Right atrium auricular region (tissue), 2 donors: ENCODE data around the gene HES2. TPM values are rescaled to one million over a fixed set of nuclear protein-coding genes. Genes with fewer than 3 reads are reported as not detected.
"Not testable (repeated sequence)": the region's sequence is repeated elsewhere in the genome, so short reads cannot be mapped to it uniquely, and the experiment has no call there.

Experiments used
- DNase-seq: peaks from one replicate; pipeline ENCODE4 v3.0.0-alpha.2; 2019; ENCODE audit warnings: low spot score
- H3K27ac ChIP-seq, 2 donors: fragments of 200-600 bp; sonication (generic); 1 replicate in 1 of 2; 2 replicates in 1 of 2; pipeline ENCODE4 v1.5.1; 2016 to 2019
- H3K27me3 ChIP-seq, 2 donors: fragments of 200-600 bp; sonication (generic); one replicate each; pipeline versions ENCODE4 v1.5.1 to v1.6.0; 2017 to 2019
- H3K36me3 ChIP-seq: fragments of 200-600 bp; sonication (generic); one replicate; pipeline ENCODE4 v1.5.1; 2016
- H3K4me1 ChIP-seq, 2 donors: fragments of 200-600 bp; sonication (generic); one replicate each; pipeline versions ENCODE4 v1.5.1 to v1.6.0; 2017 to 2019
- H3K4me3 ChIP-seq, 2 donors: fragments of 200-600 bp; sonication (generic); 1 replicate in 1 of 2; 2 replicates in 1 of 2; pipeline ENCODE4 v1.5.1; 2017 to 2019; ENCODE audit warnings: mild to moderate bottlenecking in 1 of 2, moderate library complexity in 1 of 2
- H3K9me3 ChIP-seq, 2 donors: fragments of 200-600 bp; sonication (generic); one replicate each; pipeline ENCODE4 v1.5.1; 2019
- total RNA-seq, 2 donors: library from RNA; depleted of rRNA; stranded (reverse); fragments of >200 nt; gene quantifications; one replicate each; pipeline ENCODE4 v1.1.0, GENCODE V29; 2016
- TF ChIP-seq, protein P1 (sequence below), 2 donors: fragments of 200-600 bp; sonication (generic); IDR thresholded peaks; one replicate each; pipeline ENCODE4 v1.5.1; 2019; ENCODE audit warnings: antibody characterized with exemption in 2 of 2

The HES2 gene
- total RNA-seq, 2 donors from 2014 or later, result not detected

DNA sequence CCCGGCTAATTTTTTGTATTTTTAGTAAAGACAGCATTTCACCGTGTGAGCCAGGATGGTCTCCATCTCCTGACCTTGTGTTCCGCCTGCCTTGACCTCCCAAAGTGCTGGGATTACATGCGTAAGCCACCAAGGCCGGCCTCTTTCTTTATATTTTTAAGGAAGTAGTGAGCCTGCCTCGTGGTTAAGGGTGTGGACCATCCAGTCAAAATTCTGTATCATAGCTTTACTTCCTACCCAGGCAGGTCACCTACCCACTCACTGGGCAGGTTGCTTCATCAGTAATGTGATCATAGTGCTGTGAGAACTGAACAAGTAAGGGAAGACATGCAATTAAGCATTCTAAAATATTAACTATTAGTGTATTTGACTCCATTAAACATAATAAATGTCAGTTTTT lies 18.0 kb downstream of the HES2 start:
- TF ChIP-seq, protein P1, sequence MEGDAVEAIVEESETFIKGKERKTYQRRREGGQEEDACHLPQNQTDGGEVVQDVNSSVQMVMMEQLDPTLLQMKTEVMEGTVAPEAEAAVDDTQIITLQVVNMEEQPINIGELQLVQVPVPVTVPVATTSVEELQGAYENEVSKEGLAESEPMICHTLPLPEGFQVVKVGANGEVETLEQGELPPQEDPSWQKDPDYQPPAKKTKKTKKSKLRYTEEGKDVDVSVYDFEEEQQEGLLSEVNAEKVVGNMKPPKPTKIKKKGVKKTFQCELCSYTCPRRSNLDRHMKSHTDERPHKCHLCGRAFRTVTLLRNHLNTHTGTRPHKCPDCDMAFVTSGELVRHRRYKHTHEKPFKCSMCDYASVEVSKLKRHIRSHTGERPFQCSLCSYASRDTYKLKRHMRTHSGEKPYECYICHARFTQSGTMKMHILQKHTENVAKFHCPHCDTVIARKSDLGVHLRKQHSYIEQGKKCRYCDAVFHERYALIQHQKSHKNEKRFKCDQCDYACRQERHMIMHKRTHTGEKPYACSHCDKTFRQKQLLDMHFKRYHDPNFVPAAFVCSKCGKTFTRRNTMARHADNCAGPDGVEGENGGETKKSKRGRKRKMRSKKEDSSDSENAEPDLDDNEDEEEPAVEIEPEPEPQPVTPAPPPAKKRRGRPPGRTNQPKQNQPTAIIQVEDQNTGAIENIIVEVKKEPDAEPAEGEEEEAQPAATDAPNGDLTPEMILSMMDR (IDR thresholded peaks at IDR 0.05), result no peak

DNA sequence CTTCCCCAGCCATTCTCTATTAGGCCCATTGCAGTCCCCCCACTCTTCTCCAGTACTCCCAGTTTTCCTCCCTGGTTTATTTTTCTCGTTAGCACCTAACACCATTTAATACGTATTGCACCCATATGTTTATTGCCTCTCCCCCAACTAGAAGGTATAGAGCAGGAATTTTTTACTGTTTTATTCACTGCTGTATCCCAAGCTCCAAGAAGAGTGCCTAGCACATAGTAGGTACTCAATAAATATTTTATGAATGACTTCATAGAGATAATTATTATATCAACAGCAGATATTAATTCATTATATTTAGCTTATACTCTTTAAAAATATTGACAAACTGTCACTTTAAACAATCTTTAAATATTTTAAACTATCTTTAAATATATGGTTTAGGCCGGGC lies 20.4 kb downstream of the HES2 start:
- H3K4me1 ChIP-seq, result peaks cover 0 to under 1% of the 10 kb centered on the region in 2 donors
- no peaks in the 10 kb centered on the region for H3K36me3 ChIP-seq
- TF ChIP-seq, protein P1 (IDR thresholded peaks at IDR 0.05), result no peak
- no peak overlapping the region for H3K27ac ChIP-seq
- H3K27me3 ChIP-seq, result no peaks in the 10 kb centered on the region
- no peak for DNase-seq
- no peak overlapping the region for H3K4me3 ChIP-seq
- H3K9me3 ChIP-seq, result no peaks in the 10 kb centered on the region

More for the DNA sequence above, 18.0 kb downstream of the HES2 start:
- no peaks in the 10 kb centered on the region for H3K27me3 ChIP-seq
- no peak for DNase-seq
- H3K4me3 ChIP-seq, result no peak overlapping the region
- H3K27ac ChIP-seq, result no peak overlapping the region
- no peaks in the 10 kb centered on the region for H3K36me3 ChIP-seq
- no peaks in the 10 kb centered on the region for H3K4me1 ChIP-seq
- no peaks in the 10 kb centered on the region for H3K9me3 ChIP-seq

DNA sequence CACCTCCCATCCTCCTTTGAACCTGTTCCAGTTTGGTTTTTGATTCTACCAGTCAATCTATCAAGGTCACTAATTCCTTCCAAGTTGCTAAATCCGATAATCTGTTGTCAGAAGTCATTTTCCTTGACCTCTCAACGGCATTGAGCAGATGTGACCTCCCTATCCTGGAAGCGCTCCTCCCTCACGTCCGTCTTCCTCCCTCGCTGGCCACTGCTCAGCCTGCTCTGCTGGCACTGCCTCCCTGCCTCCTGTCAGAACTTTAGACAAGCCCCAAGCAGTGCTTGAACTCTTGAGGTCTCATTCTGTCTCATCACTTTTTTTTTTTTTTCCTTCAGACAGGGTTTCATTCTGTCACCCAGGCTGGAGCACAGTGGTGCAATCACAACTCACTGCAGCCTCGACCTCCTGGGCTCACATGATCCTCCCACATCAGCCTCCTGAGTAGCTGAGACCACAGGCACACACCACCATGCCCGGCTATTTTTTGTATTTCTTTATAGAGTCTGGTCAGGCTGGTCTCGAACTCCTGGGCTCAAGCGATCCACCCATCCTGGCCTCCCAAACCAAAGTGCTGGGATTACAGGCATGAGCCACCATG lies 21.8 kb downstream of the HES2 start:
- DNase-seq, result no peak
- H3K4me3 ChIP-seq, result no peak overlapping the region
- TF ChIP-seq, protein P1 (IDR thresholded peaks at IDR 0.05), result no peak
- no peak overlapping the region for H3K27ac ChIP-seq
- no peaks in the 10 kb centered on the region for H3K27me3 ChIP-seq
- H3K9me3 ChIP-seq, result no peaks in the 10 kb centered on the region
- peaks cover 0 to 5% of the 10 kb centered on the region in 2 donors for H3K4me1 ChIP-seq
- H3K36me3 ChIP-seq, result no peaks in the 10 kb centered on the region

DNA sequence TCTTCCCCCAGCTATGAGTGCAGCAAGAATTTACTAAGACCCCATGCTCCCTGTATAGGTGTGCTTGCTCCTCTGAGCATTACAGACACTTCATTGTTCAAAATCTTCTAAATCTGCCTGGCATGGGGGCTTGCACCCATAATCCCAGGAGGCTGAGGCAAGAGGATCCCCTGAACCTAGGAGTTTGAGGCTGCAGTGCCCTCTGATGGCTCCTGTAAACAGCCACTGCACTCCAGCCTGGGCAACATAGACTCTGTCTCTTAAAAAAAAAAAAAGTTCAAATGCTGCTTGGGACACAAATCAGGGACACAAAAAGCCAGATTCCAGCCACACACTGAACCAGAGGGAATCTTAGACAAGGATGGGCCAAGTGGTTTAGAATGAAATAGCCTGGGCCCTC lies 22.7 kb downstream of the HES2 start:
- no peak overlapping the region for H3K4me3 ChIP-seq
- H3K27me3 ChIP-seq, result no peaks in the 10 kb centered on the region
- H3K9me3 ChIP-seq, result no peaks in the 10 kb centered on the region
- no peak overlapping the region for H3K27ac ChIP-seq
- H3K4me1 ChIP-seq, result peaks cover 0 to 14% of the 10 kb centered on the region in 2 donors
- no peak for DNase-seq
- TF ChIP-seq, protein P1 (IDR thresholded peaks at IDR 0.05), result no peak
- no peaks in the 10 kb centered on the region for H3K36me3 ChIP-seq

DNA sequence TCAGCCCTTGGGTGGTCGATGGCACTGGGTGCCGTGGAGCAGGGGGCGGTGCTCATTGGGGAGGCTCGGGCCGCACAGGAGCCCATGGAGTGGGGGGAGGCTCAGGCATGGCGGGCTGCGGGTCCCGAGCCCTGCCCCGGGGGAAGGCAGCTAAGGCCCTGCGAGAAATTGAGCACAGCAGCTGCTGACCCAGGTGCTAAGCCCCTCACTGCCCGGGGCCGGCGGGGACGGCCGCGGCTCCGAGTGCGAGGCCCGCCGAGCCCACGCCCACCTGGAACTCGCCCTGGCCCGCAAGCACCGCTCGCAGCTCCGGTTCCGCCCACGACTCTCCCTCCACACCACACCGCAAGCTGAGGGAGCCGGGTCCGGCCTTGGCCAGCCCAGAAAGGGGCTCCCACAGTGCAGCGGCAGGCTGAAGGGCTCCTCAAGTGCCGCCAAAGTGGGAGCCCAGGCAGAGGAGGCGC lies 23.9 kb downstream of the HES2 start:
- not testable (repeated sequence) for H3K27ac ChIP-seq, H3K9me3 ChIP-seq, DNase-seq, H3K27me3 ChIP-seq, H3K36me3 ChIP-seq, H3K4me3 ChIP-seq
- peaks cover 0 to 18% of the 10 kb centered on the region in 2 donors for H3K4me1 ChIP-seq

DNA sequence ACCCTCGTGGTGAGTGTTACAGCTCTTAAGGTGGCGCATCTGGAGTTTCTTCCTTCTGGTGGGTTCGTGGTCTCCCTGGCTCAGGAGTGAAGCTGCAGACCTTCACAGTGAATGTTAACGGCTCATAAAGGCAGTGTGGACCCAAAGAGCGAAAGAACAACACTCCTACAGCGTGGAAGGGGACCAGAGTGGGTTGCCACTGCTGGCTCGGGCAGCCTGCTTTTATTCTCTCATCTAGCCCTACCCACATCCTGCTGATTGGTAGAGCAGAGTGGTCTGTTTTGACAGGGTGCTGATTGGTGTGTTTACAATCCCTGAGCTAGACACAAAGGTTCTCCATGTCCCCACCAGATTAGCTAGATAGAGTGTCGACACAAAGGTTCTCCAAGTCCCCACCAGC lies 24.6 kb downstream of the HES2 start:
- not testable (repeated sequence) for DNase-seq, H3K4me3 ChIP-seq, H3K36me3 ChIP-seq, H3K9me3 ChIP-seq, H3K27me3 ChIP-seq, H3K27ac ChIP-seq
- H3K4me1 ChIP-seq, result peaks cover 0 to 18% of the 10 kb centered on the region in 2 donors
